Spleen (tissue), 11 donors: ENCODE measurements around the gene ZAR1. TPM values are rescaled to one million over a fixed set of nuclear protein-coding genes. Genes with fewer than 3 reads are reported as not detected.

Experiments
- DNase-seq: peaks from one replicate; pipeline ENCODE4 v3.0.0-alpha.2; 2020
- H3K27ac ChIP-seq, 8 donors: fragments of 200-600 bp; sonication (generic) in 7 of 8; 1 replicate in 4 of 8; 2 replicates in 4 of 8; pipeline versions ENCODE4 v1.5.0 to v1.8.0; 2016 to 2021; ENCODE audit warnings: inconsistent platforms in 4 of 8, mild to moderate bottlenecking in 4 of 8, moderate library complexity in 1 of 8
- H3K27me3 ChIP-seq, 7 donors: fragments of 200-600 bp; sonication (generic) in 6 of 7; replicated peaks in 1 of 7; 1 replicate in 4 of 7; 2 replicates in 3 of 7; pipeline versions ENCODE4 v1.5.0 to v1.8.0; 2016 to 2021; ENCODE audit warnings: inconsistent platforms in 3 of 7, mild to moderate bottlenecking in 1 of 7
- H3K36me3 ChIP-seq, 6 donors: fragments of 200-600 bp; sonication (generic) in 5 of 6; 1 replicate in 4 of 6; 2 replicates in 2 of 6; pipeline versions ENCODE4 v1.5.0 to v1.8.0; 2016 to 2021; ENCODE audit warnings: inconsistent platforms in 2 of 6
- H3K4me1 ChIP-seq, 6 donors: fragments of 200-600 bp; sonication (generic) in 5 of 6; 1 replicate in 3 of 6; 2 replicates in 3 of 6; pipeline versions ENCODE4 v1.5.0 to v1.8.0; 2016 to 2021; ENCODE audit warnings: inconsistent platforms in 3 of 6
- H3K4me3 ChIP-seq, 8 donors: fragments of 200-600 bp; sonication (generic) in 7 of 8; 1 replicate in 4 of 8; 2 replicates in 4 of 8; pipeline versions ENCODE4 v1.5.0 to v1.8.0; 2016 to 2021; ENCODE audit warnings: inconsistent platforms in 4 of 8, mild to moderate bottlenecking in 4 of 8, moderate library complexity in 2 of 8
- H3K9me3 ChIP-seq, 8 donors: fragments of 200-600 bp; sonication (generic) in 7 of 8; 1 replicate in 4 of 8; 2 replicates in 4 of 8; pipeline versions ENCODE4 v1.5.0 to v1.8.0; 2016 to 2021; ENCODE audit warnings: inconsistent platforms in 4 of 8
- POLR2A ChIP-seq, 3 donors: fragments of 450-650 bp; IDR thresholded peaks; one replicate each; pipeline ENCODE4 v1.5.1; 2017; ENCODE audit warnings: antibody characterized with exemption in 3 of 3, mild to moderate bottlenecking in 1 of 3
- POLR2AphosphoS5 ChIP-seq, 3 donors: sonication (generic); formaldehyde crosslinking; IDR thresholded peaks; one replicate each; pipeline ENCODE4 v1.5.1; 2017; ENCODE audit warnings: antibody characterized with exemption in 3 of 3
- WGBS, 5 donors: extraction: QIAGEN DNeasy Blood & Tissue Kit in 3 of 5; methylation state at CpG; one replicate each; pipeline versions ENCODE4 v1.1.5 to v1.1.7; 2013 to 2018; 5-methylcytosine and 5-hydroxymethylcytosine counted together
- intact Hi-C: fragments of 100-400 bp; cut with DNase I; formaldehyde crosslinking; loops from one replicate; pipeline ENCODE4 v1.15.0; 2023; ENCODE audit warnings: low total_unique reads
- polyA plus RNA-seq, 3 donors: library from polyadenylated mRNA; stranded (reverse); fragments of 200-250 nt; gene quantifications; one replicate each; pipeline ENCODE4 v1.2.1, GENCODE V29; 2013
- total RNA-seq, 7 donors: library from RNA; depleted of rRNA in 3 of 7; stranded (reverse); fragments of >200 nt in 3 of 7; fragmentation: NEBNext Ultra II Directional in 4 of 7; extraction: Animal tissue kit (Norgen Biotek cat#: 25700) in 4 of 7; gene quantifications; one replicate each; pipeline versions ENCODE4 v1.1.0 to v1.2.1, GENCODE V29; 2016 to 2021
- TF ChIP-seq, protein P1 (sequence below), 11 experiments: fragments of 200-600 bp in 7 of 11; fragments of 450-650 bp in 4 of 11; sonication (generic) in 4 of 11; IDR thresholded peaks in 8 of 11; conservative IDR thresholded peaks in 3 of 11; 1 replicate in 7 of 11; 2 replicates in 4 of 11; pipeline versions ENCODE4 v1.4.0 to v1.8.0; 2016 to 2021; ENCODE audit warnings: antibody characterized with exemption in 11 of 11, inconsistent platforms in 4 of 11, mild to moderate bottlenecking in 1 of 11
- donor health status: healthy with polysubstance abuse.
- donor health status: DM: no; HTN: no; CAD: no; lungs with moderate emphysema.
- donor health status: DM: no; HTN: no; CAD: no.
- donor health status: Bipolar disorder and iron deficiency.
- donor health status: healthy.
- donor health status: DM: no; HTN: no; CAD: no.
- donor health status: DM: yes; HTN: yes; CAD: no.

Gene ZAR1
- total and polyA plus RNA-seq, 10 donors = not detected

DNA sequence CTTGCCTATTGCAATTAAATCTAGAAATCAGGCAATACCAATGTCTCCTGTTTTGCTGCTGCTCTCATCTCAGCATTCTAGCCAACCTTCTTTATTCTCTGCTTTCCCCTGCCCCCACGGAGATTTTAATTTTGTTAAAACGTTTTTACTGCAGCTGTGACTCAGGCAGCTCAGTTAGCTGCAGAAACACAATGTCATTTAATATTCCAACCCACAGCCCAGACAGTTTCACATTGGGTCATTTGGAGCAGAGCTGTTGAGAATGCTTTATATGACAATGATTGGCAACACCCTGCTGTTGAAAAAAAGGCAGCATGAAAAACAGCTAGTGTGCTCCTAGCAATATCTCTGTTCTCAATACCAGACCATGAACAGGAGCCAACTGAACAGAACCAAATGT lies 19.5 kb upstream of the ZAR1 start:
- WGBS, 5 donors = 21 to 70% (median 53%) methylated on average over 2 of the region's 2 CpGs
- no peak overlapping the region for H3K27ac ChIP-seq
- H3K36me3 ChIP-seq = no peaks in the 10 kb centered on the region
- peaks cover 0 to 4% (median 0%) of the 10 kb centered on the region in 6 donors for H3K4me1 ChIP-seq
- TF ChIP-seq, protein P1, sequence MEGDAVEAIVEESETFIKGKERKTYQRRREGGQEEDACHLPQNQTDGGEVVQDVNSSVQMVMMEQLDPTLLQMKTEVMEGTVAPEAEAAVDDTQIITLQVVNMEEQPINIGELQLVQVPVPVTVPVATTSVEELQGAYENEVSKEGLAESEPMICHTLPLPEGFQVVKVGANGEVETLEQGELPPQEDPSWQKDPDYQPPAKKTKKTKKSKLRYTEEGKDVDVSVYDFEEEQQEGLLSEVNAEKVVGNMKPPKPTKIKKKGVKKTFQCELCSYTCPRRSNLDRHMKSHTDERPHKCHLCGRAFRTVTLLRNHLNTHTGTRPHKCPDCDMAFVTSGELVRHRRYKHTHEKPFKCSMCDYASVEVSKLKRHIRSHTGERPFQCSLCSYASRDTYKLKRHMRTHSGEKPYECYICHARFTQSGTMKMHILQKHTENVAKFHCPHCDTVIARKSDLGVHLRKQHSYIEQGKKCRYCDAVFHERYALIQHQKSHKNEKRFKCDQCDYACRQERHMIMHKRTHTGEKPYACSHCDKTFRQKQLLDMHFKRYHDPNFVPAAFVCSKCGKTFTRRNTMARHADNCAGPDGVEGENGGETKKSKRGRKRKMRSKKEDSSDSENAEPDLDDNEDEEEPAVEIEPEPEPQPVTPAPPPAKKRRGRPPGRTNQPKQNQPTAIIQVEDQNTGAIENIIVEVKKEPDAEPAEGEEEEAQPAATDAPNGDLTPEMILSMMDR (IDR thresholded peaks at IDR 0.05 in 8 of 11, conservative IDR thresholded peaks at IDR 0.05 in 3 of 11) = no peak
- TF ChIP-seq POLR2AphosphoS5 (IDR thresholded peaks at IDR 0.05) (no peak), POLR2A (IDR thresholded peaks at IDR 0.05) (no peak)
- H3K27me3 ChIP-seq = no peaks in the 10 kb centered on the region
- H3K4me3 ChIP-seq = no peak overlapping the region
- no peaks in the 10 kb centered on the region for H3K9me3 ChIP-seq
- DNase-seq = no peak
- intact Hi-C loops = no loop called here

DNA sequence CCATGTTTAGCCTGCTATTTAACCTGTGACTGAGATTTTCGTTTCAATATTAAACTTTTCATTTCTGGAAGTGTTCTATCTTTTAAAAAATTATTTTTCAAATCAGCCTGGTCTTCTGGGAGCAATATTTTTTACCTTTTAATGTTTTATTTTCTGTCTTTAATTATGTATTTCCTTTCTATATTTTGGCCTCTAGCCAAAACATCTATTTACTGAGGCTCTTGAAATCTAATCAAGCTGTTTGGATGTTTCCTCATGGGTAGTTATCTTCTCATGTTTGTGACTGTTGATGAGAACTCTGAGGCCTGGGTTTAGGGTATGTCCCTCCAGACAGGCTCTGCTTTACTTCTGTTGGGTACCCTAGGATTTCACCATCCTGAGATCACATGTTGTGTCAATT lies 17.3 kb upstream of the ZAR1 start:
- Histone ChIP-seq H3K9me3 (no peaks in the 10 kb centered on the region), H3K4me1 (no peaks in the 10 kb centered on the region), H3K36me3 (no peaks in the 10 kb centered on the region), H3K4me3 (no peak overlapping the region), H3K27ac (no peak overlapping the region), H3K27me3 (no peaks in the 10 kb centered on the region)
- no peak for DNase-seq
- WGBS, 5 donors = 73 to 89% (median 78%) methylated on average over 1 of the region's 1 CpG
- intact Hi-C loops = no loop called here
- TF ChIP-seq, protein P1 (IDR thresholded peaks at IDR 0.05 in 8 of 11, conservative IDR thresholded peaks at IDR 0.05 in 3 of 11) = no peak
- no peak for TF ChIP-seq POLR2A (IDR thresholded peaks at IDR 0.05)
- TF ChIP-seq POLR2AphosphoS5 (IDR thresholded peaks at IDR 0.05) = no peak

DNA sequence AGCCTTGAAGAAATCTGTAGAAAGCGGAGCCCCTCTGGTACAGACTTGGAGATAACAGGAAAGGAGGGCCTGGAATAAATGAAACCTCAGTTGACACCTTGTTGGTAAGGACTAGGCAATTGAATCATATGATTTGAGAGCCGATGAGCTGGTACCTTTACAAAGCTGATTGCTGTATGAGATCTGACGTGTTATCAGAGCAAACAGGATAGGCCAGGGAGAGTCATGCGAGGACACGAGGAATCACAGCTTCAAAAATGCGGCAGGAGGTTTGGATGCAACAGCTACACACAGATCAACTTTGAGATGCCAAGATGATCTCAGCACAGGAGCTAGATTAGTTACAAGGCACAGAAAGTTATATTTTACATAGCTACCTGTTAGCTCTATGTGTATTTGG lies 14.3 kb upstream of the ZAR1 start:
- WGBS, 5 donors = 93 to 97% (median 94%) methylated on average over 6 of the region's 6 CpGs
- no peak for TF ChIP-seq POLR2A (IDR thresholded peaks at IDR 0.05)
- TF ChIP-seq, protein P1 (IDR thresholded peaks at IDR 0.05 in 8 of 11, conservative IDR thresholded peaks at IDR 0.05 in 3 of 11) = no peak
- no peaks in the 10 kb centered on the region for H3K9me3 ChIP-seq
- H3K27ac ChIP-seq = no peak overlapping the region
- DNase-seq = no peak
- intact Hi-C loops = no loop called here
- no peak overlapping the region for H3K4me3 ChIP-seq
- peaks cover 0 to 14% (median 4%) of the 10 kb centered on the region in 7 donors for H3K27me3 ChIP-seq
- no peaks in the 10 kb centered on the region for H3K36me3 ChIP-seq
- H3K4me1 ChIP-seq = no peaks in the 10 kb centered on the region

DNA sequence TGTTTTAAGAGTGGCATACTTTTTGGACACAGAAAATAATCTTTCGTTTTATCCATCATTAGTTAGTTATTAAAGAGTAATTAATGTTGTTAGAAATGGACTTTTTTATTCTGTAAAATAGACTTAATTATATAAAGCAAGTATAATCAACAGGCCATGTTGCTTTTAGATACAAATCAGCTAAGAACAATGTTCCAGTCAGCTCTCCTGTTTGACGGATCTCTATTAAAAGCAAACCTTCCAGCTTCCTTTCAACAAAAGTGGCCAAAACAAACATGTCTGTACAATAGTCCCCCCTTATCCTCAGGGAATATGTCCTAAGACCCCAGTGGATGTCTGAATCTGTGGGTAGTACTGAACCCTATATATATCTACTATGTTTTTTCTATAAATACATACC lies 11.8 kb upstream of the ZAR1 start:
- Histone ChIP-seq H3K4me3 (no peak overlapping the region), H3K36me3 (no peaks in the 10 kb centered on the region), H3K4me1 (peaks cover 0 to 6% (median 2%) of the 10 kb centered on the region in 6 donors), H3K27me3 (peaks cover 0 to 39% (median 25%) of the 10 kb centered on the region in 7 donors), H3K9me3 (no peaks in the 10 kb centered on the region), H3K27ac (no peak overlapping the region)
- intact Hi-C loops = no loop called here
- TF ChIP-seq POLR2A (IDR thresholded peaks at IDR 0.05) (no peak), POLR2AphosphoS5 (IDR thresholded peaks at IDR 0.05) (no peak)
- TF ChIP-seq, protein P1 (IDR thresholded peaks at IDR 0.05 in 8 of 11, conservative IDR thresholded peaks at IDR 0.05 in 3 of 11) = no peak
- DNase-seq = no peak
- WGBS, 5 donors = 77 to 86% (median 85%) methylated on average over 2 of the region's 2 CpGs
